Right renal cortex interstitium (tissue), 3 donors: ENCODE data around the gene PTHLH. TPM values are rescaled to one million over a fixed set of nuclear protein-coding genes. Genes with fewer than 3 reads are reported as not detected.

Experiments
- DNase-seq, 3 donors: peaks; one replicate each; pipeline ENCODE4 v3.0.0-alpha.2; 2013; ENCODE audit warnings: low read depth in 3 of 3, low spot score in 2 of 3
- polyA plus RNA-seq, 3 donors: library from polyadenylated mRNA; unstranded; fragments of 120-200 nt; gene quantifications; one replicate each; pipeline ENCODE4 v1.2.1, GENCODE V29; 2013; ENCODE audit not compliant: insufficient read length in 3 of 3

The PTHLH gene
- polyA plus RNA-seq, 3 donors = 0.83 to 1.3 (median 1.0) TPM

- no peak for DNase-seq
Observed at GRCh38 chr12:27946421-27946820, 26.1 kb downstream of the PTHLH start.

GRCh38 chr12:27940756-27941402 is 31.7 kb downstream of the PTHLH start:
- peak; percentile 34 to 36 (median 35) for DNase-seq

GRCh38 chr12:27940245-27940644 is 32.3 kb downstream of the PTHLH start:
- DNase-seq = no peak

- no peak for DNase-seq
Observed at GRCh38 chr12:27937768-27938167, 34.8 kb downstream of the PTHLH start.

GRCh38 chr12:27936196-27936595 is 36.3 kb downstream of the PTHLH start:
- no peak for DNase-seq

GRCh38 chr12:27934276-27934675 is 38.3 kb downstream of the PTHLH start:
- no peak for DNase-seq

GRCh38 chr12:27931390-27931789 is 41.1 kb downstream of the PTHLH start:
- no peak for DNase-seq

- DNase-seq = no peak
Observed at GRCh38 chr12:27927347-27927746, 45.2 kb downstream of the PTHLH start.

GRCh38 chr12:27924350-27925135 is 48.0 kb downstream of the PTHLH start:
- DNase-seq = no peak

GRCh38 chr12:27922531-27923139 is 49.9 kb downstream of the PTHLH start:
- DNase-seq = no peak

GRCh38 chr12:27919671-27920235 is 52.8 kb downstream of the PTHLH start:
- no peak for DNase-seq

GRCh38 chr12:27915536-27915935 is 57.0 kb downstream of the PTHLH start:
- DNase-seq = no peak

- DNase-seq = no peak
Observed at GRCh38 chr12:27915021-27915420, 57.5 kb downstream of the PTHLH start.

GRCh38 chr12:27913999-27914614 is 58.4 kb downstream of the PTHLH start:
- no peak for DNase-seq

- no peak for DNase-seq
Observed at GRCh38 chr12:27911397-27911796, 61.1 kb downstream of the PTHLH start.

Other genes with a start within 250 kb of the PTHLH start
- 10 to 100 TPM; 28.0 to 32.8 (median 30.5) TPM for gene KLHL42, start 192.5 kb downstream of the PTHLH start, polyA plus RNA-seq
- gene MANSC4, start 192.5 kb downstream of the PTHLH start, polyA plus RNA-seq = under 1 TPM in 2 of 3 donors, not detected in 1; 0.24 to 0.25 TPM
- gene CCDC91, start 217.7 kb upstream of the PTHLH start, polyA plus RNA-seq = 10 to 100 TPM; 34.3 to 37.2 (median 34.7) TPM